ENCODE data around the gene RGPD4. TPM values are rescaled to one million over a fixed set of nuclear protein-coding genes. Genes with fewer than 3 reads are reported as not detected.
"Not testable (repeated sequence)": the region's sequence is repeated elsewhere in the genome, so short reads cannot be mapped to it uniquely, and the experiment has no call there.

The RGPD4 gene
- total and polyA plus RNA-seq, 2 of the 13 experiments (the other 11 are each of a cell fraction or from before 2014, with no cell fraction given): not detected

- H3K4me2 ChIP-seq (ENCODE audit: low read depth, low read length); H3K27me3 ChIP-seq (ENCODE audit: control insufficient read depth in 1 of 2, insufficient read depth in 2 of 2, low read length in 2 of 2); H4K20me1 ChIP-seq (ENCODE audit: insufficient read depth, low read length); DNase-seq (ENCODE audit: low spot score); H3K79me2 ChIP-seq (ENCODE audit: insufficient read depth, low read length); CTCF ChIA-PET (ENCODE audit: low intra/inter-chr PET ratio, low total read pairs); H3K27ac ChIP-seq (ENCODE audit: extremely low read length, insufficient read depth, low read length); H3K9ac ChIP-seq (ENCODE audit: insufficient read depth, low read depth, low read length); in situ Hi-C loops (cut with HindIII; ENCODE audit: extremely low pct_ligation_motif_present, low pct_unique_long_range_greater_than_20kb); H3K4me1 ChIP-seq (ENCODE audit: insufficient read depth, low read length); H2AFZ ChIP-seq (ENCODE audit: low read length); H3K9me3 ChIP-seq (ENCODE audit: low read length); BruUV-seq (replicated peaks); H3K36me3 ChIP-seq (replicated peaks in 1 of 2; ENCODE audit: control insufficient read depth in 1 of 2, insufficient read depth in 2 of 2, low read length in 2 of 2); POLR2A ChIA-PET; H3K4me3 ChIP-seq (replicated peaks in 1 of 3; ENCODE audit: insufficient read depth in 1 of 3, low read depth in 2 of 3, low read length in 3 of 3): not testable (repeated sequence)
- peak; percentile 32; the same call in 1 of the 2 replicates for TF ChIP-seq STAG1 (CRISPR knock-in tag; IDR thresholded peaks at IDR 0.05)
- ATAC-seq (peak; percentile 91), FAIRE-seq (peak; percentile 55)
- intact Hi-C loops (cut with micrococcal nuclease; ENCODE audit: unreplicated experiment): loop anchor here (5.0 kb wide), 1 partner anchor 266 kb away; no protein-coding TSS in a partner anchor
- 60% methylated on average over 1 of the region's 2 CpGs for WGBS (ENCODE audit: low lambda C conversion rate)
Measured at GRCh38 chr2:107916121-107916520, 89.4 kb downstream of the RGPD4 start.

GRCh38 chr2:107916696-107917370 lies 90.1 kb downstream of the RGPD4 start:
- H3K9me3 ChIP-seq (ENCODE audit: low read length); in situ Hi-C loops (cut with HindIII; ENCODE audit: extremely low pct_ligation_motif_present, low pct_unique_long_range_greater_than_20kb); H4K20me1 ChIP-seq (ENCODE audit: insufficient read depth, low read length); FAIRE-seq; BruUV-seq (replicated peaks); H3K4me1 ChIP-seq (ENCODE audit: insufficient read depth, low read length); CTCF ChIA-PET (ENCODE audit: low intra/inter-chr PET ratio, low total read pairs); H2AFZ ChIP-seq (ENCODE audit: low read length); H3K9ac ChIP-seq (ENCODE audit: insufficient read depth, low read depth, low read length); H3K27ac ChIP-seq (ENCODE audit: extremely low read length, insufficient read depth, low read length); DNase-seq (ENCODE audit: low spot score); H3K79me2 ChIP-seq (ENCODE audit: insufficient read depth, low read length); H3K36me3 ChIP-seq (replicated peaks in 1 of 2; ENCODE audit: control insufficient read depth in 1 of 2, insufficient read depth in 2 of 2, low read length in 2 of 2); H3K27me3 ChIP-seq (ENCODE audit: control insufficient read depth in 1 of 2, insufficient read depth in 2 of 2, low read length in 2 of 2); H3K4me3 ChIP-seq (replicated peaks in 1 of 3; ENCODE audit: insufficient read depth in 1 of 3, low read depth in 2 of 3, low read length in 3 of 3); POLR2A ChIA-PET; H3K4me2 ChIP-seq (ENCODE audit: low read depth, low read length); ATAC-seq: not testable (repeated sequence)
- intact Hi-C loops (cut with micrococcal nuclease; ENCODE audit: unreplicated experiment): loop anchor here (5.0 kb wide), 1 partner anchor 265 kb away; no protein-coding TSS in a partner anchor
- 2% methylated on average over 1 of the region's 1 CpG for WGBS (ENCODE audit: low lambda C conversion rate)
